HG02763 (cell line): Measurements from ENCODE around the gene TLE3.

Source experiments
- ATAC-seq: cut with Tn5 transposase; IDR thresholded peaks from one replicate; pipeline ENCODE4 v1.9.1; 2021; ENCODE audit warnings: mild to moderate bottlenecking, moderate library complexity; ENCODE audit not compliant: unreplicated experiment

TLE3 gene

DNA sequence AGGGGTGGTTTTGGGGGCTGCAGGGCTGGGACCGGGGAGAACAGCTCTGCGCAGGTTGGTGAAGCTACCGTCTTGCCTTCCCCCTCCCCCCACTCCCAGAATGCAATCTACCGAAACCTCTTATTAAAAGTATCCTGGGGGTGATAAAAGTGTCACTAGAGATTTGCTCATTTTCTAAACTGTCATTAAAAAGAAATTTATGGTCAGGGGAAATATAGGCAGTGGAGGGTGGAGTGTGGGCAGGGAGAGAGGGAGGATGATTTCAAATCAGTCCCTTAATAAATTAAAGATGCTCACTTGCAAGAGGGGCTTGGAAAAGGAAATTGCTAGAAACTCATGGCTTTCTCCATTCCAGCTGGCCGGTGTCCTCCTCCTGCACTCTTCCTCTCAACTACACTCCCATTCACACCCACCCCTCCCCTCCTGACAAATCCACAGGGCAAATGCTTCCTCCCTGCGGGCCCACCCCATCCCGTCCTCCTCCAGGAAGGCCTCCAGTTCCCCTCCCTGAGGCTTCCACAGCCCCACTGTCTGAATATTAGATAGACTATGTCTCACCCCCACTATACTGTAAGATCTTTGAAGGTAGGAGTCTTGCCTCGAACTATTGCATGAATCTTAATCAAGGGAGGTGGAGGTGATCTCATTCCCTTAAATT is 83.9 kb downstream of the TLE3 start:
- ATAC-seq, result no peak

DNA sequence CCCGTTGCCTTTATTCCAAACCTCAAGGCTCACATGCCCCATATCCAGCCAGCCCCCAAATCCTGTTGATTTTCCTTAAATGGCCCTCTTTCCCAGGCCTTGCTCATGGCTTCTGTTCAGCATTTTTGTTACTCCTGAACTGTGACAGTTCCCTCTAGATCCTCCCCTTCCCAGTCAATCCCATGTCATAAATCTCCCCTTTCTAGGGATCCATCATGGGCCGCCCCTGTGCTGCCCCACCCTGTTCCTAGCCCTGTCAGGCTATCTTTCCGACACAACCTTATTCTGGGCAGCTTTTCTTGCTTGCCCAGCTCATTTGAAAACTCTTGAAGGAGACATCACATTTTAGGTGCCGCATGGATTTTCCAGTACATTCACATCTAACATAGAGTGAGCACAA is 84.8 kb downstream of the TLE3 start:
- no peak for ATAC-seq

DNA sequence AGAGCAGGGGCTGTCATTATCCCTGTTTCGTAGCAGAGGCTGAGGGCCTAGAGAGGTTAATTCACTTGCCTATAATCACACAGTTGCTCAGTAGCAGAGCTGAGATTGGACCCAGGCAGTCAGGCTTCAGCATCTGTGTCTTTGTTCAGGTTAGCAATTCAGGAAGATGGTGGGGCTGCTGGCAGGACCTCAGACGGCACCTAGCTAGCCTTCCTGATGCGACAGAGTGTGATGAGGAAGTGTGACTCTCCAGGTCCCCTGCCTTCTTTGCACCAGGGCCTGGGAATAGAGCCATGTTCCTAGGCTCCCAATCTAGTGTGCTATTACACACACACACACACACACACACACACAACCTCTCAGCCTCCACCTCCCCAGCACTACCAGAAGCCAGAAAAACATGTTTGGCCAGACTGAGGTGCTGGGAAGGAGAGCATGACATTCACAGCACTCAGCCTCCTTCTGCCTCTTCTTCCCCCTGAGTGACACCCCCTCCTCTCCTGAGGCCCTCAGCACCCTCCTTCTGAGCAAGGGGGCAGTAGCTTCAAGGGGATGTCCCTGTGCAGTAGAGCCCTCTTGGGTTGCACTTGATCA is 88.9 kb downstream of the TLE3 start:
- ATAC-seq, result no peak

DNA sequence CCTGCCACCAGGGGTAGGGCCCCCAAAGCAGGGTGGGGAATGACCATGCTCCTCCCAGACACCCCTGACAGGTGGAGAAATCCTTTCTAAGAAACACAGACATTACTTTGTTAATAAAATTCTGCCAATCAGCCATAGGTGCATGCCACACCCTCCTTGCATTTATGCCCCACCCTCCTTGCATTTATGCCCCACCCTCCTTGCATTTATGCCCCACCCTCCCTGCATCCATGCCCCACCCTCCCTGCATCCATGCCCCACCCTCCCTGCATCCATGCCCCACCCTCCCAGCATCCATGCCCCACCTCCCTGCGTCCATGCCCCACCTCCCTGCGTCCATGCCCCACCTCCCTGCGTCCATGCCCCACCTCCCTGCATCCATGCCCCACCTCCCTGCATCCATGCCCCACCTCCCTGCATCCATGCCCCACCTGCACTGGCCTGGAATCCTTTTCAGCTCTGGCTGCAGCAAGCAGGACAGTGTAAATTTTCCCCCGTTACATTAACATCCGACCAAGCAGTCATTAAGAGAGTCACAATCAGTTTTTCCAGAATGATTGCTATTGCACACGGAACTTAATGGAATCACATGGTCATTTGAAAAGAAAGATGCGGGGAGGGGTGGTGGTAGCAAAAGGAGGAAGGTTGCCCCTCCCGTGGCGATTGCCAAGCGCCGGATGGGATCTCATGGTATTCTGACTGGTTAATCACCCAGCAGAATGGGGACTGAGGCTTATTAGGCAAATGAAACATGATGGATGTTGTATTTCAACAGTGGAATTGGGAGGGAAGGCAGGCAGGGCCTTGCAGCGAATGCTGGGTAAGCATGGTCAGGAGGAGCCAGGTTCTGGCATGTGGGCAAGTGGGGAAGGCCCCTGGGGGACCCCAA is 91.2 kb downstream of the TLE3 start:
- no peak for ATAC-seq

DNA sequence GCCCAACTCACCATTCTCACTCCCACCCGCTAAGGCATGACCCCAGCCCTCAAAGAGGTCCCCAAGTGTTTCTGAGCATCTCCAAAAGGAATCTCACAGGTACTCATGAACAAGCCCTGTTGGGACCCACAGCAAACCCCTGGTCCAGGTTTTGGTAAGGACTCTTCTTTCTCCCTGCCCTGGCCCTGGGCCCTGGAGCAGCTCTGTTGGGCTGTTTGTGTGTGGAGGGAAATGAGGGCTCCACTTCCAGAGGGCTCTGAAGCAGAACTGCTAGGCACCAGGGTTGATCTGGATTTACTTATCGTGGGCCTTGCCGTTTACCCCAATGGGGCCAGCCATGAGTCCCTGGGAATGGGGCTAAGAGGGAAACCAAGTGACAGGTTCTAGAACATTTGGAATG is 92.9 kb downstream of the TLE3 start:
- no peak for ATAC-seq

DNA sequence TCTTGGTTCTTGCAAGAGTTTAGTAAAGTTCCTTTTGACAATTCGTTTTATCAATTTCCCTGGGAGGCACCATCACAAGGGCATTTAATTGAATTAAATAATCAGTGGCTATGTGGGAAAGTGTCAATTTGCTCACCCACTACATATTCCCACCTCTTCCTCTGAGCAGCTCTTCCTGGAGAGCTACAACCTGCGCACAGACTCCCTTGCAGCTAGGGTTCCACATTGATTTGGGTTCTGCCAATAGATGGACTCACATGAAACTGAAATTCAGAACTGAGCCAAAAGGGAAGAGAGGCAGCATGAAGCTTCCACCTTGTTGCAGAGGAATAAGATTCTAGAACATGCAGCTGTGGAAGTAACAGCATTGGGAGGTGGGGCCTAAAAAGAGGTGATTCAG is 94.8 kb downstream of the TLE3 start:
- ATAC-seq, result no peak

DNA sequence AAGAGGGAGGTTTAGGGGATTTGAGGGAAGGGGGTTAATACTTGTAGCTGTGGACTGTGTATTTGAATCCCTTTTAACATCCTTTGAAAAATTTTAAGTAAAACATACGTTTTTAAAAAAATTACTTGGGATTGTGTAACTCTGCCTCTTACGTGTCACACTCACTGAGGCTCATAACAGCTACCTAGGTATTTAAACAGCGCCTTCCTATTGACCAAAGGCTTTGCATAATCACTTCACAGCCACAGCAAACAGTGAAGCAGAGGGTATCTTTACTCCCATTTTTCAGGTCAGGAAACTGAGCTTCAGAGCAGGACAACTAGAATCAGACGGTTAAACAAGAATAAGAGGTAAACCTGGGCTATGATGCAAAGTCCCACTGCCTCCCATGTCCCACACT is 95.9 kb downstream of the TLE3 start:
- no peak for ATAC-seq

DNA sequence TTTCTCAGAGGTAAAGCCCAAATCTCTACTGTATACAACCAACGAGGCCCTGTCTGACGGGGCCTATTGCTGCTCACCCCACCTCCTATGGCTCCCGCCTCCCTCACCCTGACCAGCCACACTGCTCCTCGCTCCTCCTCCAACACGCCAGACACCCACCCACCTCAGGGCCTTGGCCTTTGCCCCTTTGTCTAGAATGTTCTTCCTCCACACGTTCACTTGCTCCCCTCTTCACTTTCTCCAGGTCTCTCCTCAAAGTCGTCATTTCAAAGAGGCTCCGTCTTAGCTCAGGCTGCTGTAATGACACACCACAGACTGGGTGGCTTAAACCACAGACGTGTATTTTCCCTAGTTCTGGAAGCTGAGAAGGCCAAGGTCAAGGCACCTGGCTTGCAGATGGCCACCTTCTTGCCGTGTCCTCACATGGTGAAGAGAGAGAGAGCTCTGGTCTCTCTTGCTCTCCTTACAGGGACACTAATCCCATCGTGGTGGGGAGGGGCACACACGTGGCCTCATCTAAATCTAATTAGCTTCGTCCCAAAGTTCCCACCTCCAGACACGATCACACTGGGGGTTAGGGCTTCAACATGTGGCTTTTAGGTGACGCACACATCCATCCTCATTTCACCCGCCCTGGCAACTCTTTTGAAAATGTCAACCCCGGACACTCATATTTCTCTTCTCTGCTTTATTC is 98.2 kb downstream of the TLE3 start:
- no peak for ATAC-seq

DNA sequence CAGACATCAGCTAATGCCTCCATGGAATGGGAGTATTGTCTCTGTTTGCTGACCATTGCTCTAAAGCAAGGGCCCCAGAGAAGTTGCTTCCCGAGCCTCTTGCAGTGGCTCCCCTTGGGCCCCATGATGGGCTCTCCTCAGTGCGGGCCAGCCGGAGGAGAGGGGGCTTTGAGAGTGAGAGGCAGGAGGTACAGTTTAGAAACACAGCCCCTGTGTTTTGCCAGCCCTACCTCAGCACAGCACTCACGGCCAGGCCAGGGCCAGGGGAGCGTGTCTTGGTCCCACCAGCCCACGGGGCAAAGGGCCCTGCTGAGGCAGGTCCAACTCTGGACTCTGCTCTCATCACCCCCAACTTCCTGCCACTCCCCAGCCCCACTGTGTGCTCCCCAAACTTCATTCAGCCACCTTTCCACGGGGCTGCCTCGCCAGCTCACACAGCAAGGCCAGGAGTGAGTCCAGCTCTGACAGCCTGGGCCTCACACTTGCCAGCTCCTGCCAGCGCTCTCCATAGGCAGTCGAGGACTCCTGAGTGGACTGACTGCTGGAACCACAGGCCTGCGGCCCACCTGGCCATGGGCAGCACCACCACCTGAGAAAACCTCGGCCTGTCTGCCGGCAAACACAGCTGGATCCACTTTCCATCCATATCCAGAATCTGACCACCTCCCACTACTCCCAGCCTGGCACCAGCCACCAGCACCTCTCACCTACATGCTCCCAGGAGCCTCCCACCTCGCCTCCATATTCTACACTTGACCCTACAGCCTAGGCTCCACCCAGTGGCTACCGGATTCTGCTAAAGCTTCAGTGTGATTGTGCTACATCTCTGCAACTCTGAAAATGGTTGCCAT is 99.0 kb downstream of the TLE3 start:
- no peak for ATAC-seq

DNA sequence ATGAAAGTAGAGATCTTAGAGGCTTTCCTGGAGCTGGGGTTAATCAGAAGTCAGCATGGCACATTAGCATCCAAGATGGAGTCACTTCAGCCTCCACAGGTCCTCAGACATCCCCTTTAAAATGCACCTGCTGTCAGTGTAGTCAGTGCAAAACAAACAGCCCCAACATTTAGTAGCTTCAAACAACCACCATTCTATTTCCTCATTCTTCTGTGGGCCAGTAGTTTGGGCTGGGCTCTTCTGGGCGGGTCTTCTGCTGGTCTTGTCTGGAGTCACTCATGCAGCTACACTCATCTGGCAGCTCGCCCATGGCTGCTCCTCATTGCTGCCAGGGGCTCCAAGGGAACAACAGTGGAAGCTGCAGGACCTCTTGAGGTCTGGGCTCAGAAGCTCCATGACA is 99.9 kb downstream of the TLE3 start:
- ATAC-seq, result no peak
